Stimulated activated CD8-positive, alpha-beta memory T cell treated with anti-CD3 and anti-CD28 coated beads, Interleukin-4, amount 100 ng/mL, for 48 hours (primary cell): Measurements from ENCODE around the gene OGFOD2.
"Not testable (repeated sequence)": the region's sequence is repeated elsewhere in the genome, so short reads cannot be mapped to it uniquely, and the experiment has no call there.

Experiments used
- DNase-seq: peaks from one replicate; pipeline ENCODE4 v3.0.0-alpha.2; 2020

Gene OGFOD2

GRCh38 chr12:122974892-122975789, at the start of gene OGFOD2:
Gene OGFOD2 (plus strand): TSS chr12:122975244. CDS start chr12:122975252, 8 bp downstream.
- DNase-seq, result peak; percentile 95

- DNase-seq, result no peak
These were observed 47.2 kb upstream of the OGFOD2 start for GRCh38 chr12:122927756-122928403.

- DNase-seq, result no peak
These were observed 46.5 kb upstream of the OGFOD2 start for GRCh38 chr12:122928404-122929147.

GRCh38 chr12:122929148-122929538, 45.9 kb upstream of the OGFOD2 start:
- DNase-seq, result no peak

- DNase-seq, result no peak
These were observed 45.2 kb upstream of the OGFOD2 start for GRCh38 chr12:122929812-122930211.

GRCh38 chr12:122932207-122932606, 42.8 kb upstream of the OGFOD2 start:
- DNase-seq, result no peak

- no peak for DNase-seq
These were observed 40.3 kb upstream of the OGFOD2 start for GRCh38 chr12:122934722-122935121.

GRCh38 chr12:122935318-122935717, 39.7 kb upstream of the OGFOD2 start:
- DNase-seq, result no peak

GRCh38 chr12:122937622-122938091, 37.4 kb upstream of the OGFOD2 start:
- DNase-seq, result no peak

GRCh38 chr12:122939125-122939524, 35.9 kb upstream of the OGFOD2 start:
- no peak for DNase-seq

GRCh38 chr12:122941351-122941750, 33.7 kb upstream of the OGFOD2 start:
- not testable (repeated sequence) for DNase-seq

GRCh38 chr12:122942637-122943036, 32.4 kb upstream of the OGFOD2 start:
- DNase-seq, result no peak

GRCh38 chr12:122943196-122943595, 31.8 kb upstream of the OGFOD2 start:
- no peak for DNase-seq

GRCh38 chr12:122944605-122945592, 30.1 kb upstream of the OGFOD2 start:
- no peak for DNase-seq

- DNase-seq, result peak; percentile 90
These were observed 28.2 kb upstream of the OGFOD2 start for GRCh38 chr12:122946690-122947341.

- no peak for DNase-seq
These were observed 27.7 kb upstream of the OGFOD2 start for GRCh38 chr12:122947352-122947792.

- DNase-seq, result no peak
These were observed 26.4 kb upstream of the OGFOD2 start for GRCh38 chr12:122948605-122949004.

- DNase-seq, result no peak
These were observed 25.6 kb upstream of the OGFOD2 start for GRCh38 chr12:122949405-122949804.

- DNase-seq, result no peak
These were observed 25.0 kb upstream of the OGFOD2 start for GRCh38 chr12:122949816-122950675.

- DNase-seq, result no peak
These were observed 23.6 kb upstream of the OGFOD2 start for GRCh38 chr12:122951406-122951805.
